ENCODE measurements around the gene HOXC10.
A peak's percentile ranks its signal among the peaks of the same experiment; 100 is the strongest.

The HOXC10 gene

DNA sequence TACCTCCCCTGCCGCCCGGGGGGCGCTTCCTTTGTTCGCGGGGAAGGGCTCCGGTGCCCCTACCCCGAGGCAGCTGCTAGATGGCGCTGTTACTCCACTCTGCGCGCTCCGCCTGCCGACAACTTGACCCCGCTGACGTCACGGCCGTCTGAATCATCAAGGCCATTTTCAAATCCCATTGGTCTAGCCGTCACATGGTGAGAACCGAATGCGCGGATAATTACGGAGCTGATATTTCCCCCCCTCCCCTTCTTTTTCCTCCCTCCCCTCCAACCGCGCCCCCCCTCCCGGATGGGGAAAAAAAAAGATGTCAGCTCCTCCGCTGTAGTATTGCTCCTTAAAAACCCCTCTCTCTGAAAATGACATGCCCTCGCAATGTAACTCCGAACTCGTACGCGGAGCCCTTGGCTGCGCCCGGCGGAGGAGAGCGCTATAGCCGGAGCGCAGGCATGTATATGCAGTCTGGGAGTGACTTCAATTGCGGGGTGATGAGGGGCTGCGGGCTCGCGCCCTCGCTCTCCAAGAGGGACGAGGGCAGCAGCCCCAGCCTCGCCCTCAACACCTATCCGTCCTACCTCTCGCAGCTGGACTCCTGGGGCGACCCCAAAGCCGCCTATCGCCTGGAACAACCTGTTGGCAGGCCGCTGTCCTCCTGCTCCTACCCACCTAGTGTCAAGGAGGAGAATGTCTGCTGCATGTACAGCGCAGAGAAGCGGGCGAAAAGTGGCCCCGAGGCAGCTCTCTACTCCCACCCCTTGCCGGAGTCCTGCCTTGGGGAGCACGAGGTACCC, at the start of gene HOXC10:
Gene HOXC10 (plus strand): TSS at position 246 of the 791 bp plus-strand sequence. CDS start 114 bp downstream, at position 360.
- no peaks in the 10 kb centered on the region for H3K36me3 ChIP-seq (replicated peaks)
- no peak within 1 kb of the TSS for H3K27ac ChIP-seq
- H3K4me3 ChIP-seq (ENCODE audit: low read depth, low read length): no peak within 1 kb of the TSS
- in situ Hi-C loops (cut with HindIII; ENCODE audit: low pct_ligation_motif_present, low sequenced_read_pairs): no loop called here
- peak; percentile 15 for DNase-seq
- TF ChIP-seq, protein P1, sequence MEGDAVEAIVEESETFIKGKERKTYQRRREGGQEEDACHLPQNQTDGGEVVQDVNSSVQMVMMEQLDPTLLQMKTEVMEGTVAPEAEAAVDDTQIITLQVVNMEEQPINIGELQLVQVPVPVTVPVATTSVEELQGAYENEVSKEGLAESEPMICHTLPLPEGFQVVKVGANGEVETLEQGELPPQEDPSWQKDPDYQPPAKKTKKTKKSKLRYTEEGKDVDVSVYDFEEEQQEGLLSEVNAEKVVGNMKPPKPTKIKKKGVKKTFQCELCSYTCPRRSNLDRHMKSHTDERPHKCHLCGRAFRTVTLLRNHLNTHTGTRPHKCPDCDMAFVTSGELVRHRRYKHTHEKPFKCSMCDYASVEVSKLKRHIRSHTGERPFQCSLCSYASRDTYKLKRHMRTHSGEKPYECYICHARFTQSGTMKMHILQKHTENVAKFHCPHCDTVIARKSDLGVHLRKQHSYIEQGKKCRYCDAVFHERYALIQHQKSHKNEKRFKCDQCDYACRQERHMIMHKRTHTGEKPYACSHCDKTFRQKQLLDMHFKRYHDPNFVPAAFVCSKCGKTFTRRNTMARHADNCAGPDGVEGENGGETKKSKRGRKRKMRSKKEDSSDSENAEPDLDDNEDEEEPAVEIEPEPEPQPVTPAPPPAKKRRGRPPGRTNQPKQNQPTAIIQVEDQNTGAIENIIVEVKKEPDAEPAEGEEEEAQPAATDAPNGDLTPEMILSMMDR (IDR thresholded peaks at IDR 0.05; ENCODE audit: low read depth, low read length, missing control alignments): peak; percentile 58
- H3K27me3 ChIP-seq (replicated peaks): peaks cover 93% of the 10 kb centered on the region

DNA sequence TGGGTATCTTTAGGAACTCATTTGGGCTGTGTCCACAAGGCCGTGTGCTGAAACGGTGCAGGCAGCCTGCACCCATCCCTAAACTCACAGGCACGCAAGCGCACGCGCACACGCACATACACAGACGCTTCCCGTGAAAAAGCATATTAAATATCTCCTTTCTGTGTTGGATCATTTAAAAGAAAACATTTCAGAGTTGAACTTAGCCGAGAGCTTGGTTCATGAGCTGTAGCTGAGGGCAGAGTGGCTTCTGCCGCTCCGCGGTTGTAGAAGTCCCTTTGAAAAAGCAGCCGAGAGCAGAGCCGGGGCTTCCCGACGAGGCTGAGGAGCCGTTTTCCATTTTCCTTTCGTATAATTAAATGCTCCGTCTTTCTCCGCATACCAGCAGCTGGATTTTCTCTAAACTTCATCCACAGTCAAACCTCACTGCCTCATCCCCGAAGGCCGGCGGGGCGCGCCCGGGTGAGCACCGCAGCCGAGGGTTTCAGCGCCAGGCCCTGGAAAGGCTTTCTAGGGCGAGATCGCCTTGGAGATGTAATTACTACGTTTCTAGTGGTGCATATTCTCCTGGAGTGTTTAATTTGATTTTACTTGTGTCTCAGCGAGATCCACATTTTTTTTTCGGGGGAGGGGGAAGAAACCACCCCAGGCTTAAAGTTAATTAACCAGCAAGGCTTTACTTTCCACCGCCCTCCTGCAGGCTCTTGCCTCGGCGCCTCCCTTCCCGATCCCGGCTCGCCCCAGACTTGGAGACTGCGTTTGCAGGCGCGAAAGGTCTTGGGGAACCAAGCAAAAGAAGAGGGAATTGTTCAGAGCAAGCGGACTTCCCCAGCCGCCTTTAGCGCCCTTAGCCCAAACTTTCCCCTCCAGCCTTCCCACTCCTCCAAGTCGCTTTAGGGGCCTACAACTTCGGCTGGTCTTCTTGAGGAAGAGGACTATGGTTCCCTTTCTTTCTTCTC, 49.3 kb upstream of the HOXC10 start:
- DNase-seq: no peak
- TF ChIP-seq, protein P1 (IDR thresholded peaks at IDR 0.05; ENCODE audit: low read depth, low read length, missing control alignments): no peak
- Histone ChIP-seq H3K4me3 (ENCODE audit: low read depth, low read length) (no peak overlapping the region), H3K27ac (no peak overlapping the region), H3K36me3 (replicated peaks) (no peaks in the 10 kb centered on the region), H3K27me3 (replicated peaks) (peaks cover 97% of the 10 kb centered on the region)
- in situ Hi-C loops (cut with HindIII; ENCODE audit: low pct_ligation_motif_present, low sequenced_read_pairs): no loop called here

DNA sequence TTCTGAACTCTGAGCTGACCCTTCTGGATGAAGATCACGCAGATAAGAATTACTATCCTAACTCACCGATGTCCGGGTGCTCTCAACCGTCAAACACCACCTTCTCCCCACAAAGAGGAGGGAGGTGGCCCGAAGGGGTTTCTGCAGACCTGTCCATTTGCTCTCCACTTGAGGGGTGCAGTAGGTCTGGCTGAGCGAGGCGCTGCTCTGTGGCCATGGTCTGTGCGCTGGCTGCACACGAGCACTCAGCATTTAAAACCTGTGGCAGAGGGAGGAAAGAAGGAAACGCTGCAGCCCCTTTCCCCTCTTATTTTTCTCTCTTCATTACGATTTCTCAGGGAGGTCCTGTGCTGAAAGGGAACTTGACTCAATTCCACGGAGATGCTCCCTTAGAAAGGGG, 47.8 kb upstream of the HOXC10 start:
- H3K27ac ChIP-seq: no peak overlapping the region
- no peak overlapping the region for H3K4me3 ChIP-seq (ENCODE audit: low read depth, low read length)
- DNase-seq: no peak
- in situ Hi-C loops (cut with HindIII; ENCODE audit: low pct_ligation_motif_present, low sequenced_read_pairs): no loop called here
- TF ChIP-seq, protein P1 (IDR thresholded peaks at IDR 0.05; ENCODE audit: low read depth, low read length, missing control alignments): no peak
- no peaks in the 10 kb centered on the region for H3K36me3 ChIP-seq (replicated peaks)
- peaks cover 95% of the 10 kb centered on the region for H3K27me3 ChIP-seq (replicated peaks)

DNA sequence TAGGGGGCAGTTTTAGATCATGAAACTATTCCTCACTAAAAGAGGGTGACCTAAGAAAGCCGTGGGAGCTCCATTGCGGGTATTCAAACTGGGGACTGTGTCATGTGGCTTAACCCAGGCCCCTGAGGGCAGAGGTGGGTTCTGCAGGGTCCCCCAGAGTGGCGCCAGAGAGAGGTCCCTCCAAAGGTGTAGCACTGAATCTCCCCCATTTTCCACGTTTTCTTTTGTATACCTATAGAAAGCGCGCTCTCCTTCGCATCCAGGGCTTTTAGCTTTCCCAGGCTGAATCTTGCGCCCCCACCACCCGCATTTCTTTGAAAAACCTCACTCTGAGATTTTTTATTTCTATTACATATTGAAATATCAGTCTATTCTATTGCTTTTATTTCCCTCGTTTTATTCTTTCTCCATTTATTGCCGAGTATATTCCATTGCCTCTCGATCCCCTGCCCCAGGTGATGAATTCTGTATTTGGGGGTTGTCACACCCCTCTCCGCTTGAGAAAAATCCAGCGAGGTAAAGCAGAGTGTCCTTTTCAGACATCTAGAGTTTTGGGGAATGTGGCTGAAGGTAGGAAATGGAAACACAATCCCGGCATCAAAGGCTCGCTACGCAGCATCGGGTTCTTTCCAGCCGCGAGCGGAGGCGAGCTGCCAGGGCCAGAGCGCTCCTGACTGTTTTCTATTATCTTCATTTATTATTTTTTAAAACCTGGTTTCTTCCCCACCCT, 47.2 kb upstream of the HOXC10 start:
- Histone ChIP-seq H3K36me3 (replicated peaks) (no peaks in the 10 kb centered on the region), H3K27me3 (replicated peaks) (peaks cover 92% of the 10 kb centered on the region), H3K4me3 (ENCODE audit: low read depth, low read length) (no peak overlapping the region), H3K27ac (no peak overlapping the region)
- DNase-seq: no peak
- TF ChIP-seq, protein P1 (IDR thresholded peaks at IDR 0.05; ENCODE audit: low read depth, low read length, missing control alignments): no peak
- in situ Hi-C loops (cut with HindIII; ENCODE audit: low pct_ligation_motif_present, low sequenced_read_pairs): no loop called here

DNA sequence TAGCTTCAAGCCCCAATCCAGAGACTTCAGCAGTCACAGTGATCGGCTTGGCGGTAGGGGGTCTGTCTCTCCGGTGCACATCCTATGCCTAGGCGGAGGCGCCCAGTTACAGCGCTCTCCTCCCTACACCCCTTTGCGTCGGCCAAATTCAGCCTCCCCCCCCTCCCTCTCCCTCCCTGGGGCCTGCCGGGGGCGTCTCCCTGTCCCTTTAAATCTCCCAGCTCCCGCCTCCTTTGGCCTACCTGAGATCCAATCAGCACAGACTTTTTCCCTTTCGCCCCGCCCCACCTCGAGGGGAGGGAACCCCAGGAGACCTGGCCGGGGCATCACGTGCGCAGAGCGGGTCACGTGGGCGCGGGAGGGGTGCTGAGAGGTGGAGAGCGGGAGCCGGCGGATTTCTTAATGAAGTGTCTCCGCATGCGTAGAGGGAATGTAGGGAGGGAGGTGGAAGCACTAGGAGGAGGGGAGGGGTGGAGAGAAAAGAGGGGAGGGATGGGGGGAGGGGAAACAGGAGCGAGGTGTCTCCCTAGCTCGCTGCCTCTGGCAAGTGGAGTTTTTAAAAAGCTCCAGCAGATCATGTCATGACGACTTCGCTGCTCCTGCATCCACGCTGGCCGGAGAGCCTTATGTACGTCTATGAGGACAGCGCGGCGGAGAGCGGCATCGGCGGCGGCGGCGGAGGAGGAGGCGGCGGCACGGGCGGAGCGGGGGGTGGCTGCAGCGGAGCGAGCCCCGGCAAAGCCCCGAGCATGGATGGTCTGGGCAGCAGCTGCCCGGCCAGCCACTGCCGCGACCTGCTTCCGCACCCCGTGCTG, 46.4 kb upstream of the HOXC10 start, which contains the start of gene HOXC13:
Gene HOXC13 (plus strand): TSS at position 506 of the 815 bp plus-strand sequence. CDS start 76 bp downstream, at position 582.
- Histone ChIP-seq H3K4me3 (ENCODE audit: low read depth, low read length) (no peak within 1 kb of the TSS), H3K36me3 (replicated peaks) (no peaks in the 10 kb centered on the region), H3K27ac (no peak within 1 kb of the TSS), H3K27me3 (replicated peaks) (peaks cover 92% of the 10 kb centered on the region)
- in situ Hi-C loops (cut with HindIII; ENCODE audit: low pct_ligation_motif_present, low sequenced_read_pairs): no loop called here
- peak; percentile 2 for DNase-seq
- TF ChIP-seq, protein P1 (IDR thresholded peaks at IDR 0.05; ENCODE audit: low read depth, low read length, missing control alignments): no peak
